RCC 7860 (cell line): ENCODE results near the gene REEP6.
"Not testable (repeated sequence)": the region's sequence is repeated elsewhere in the genome, so short reads cannot be mapped to it uniquely, and the experiment has no call there.

Experiments
- DNase-seq: peaks from one replicate; pipeline ENCODE4 v3.0.0-alpha.2; 2015; ENCODE audit warnings: low spot score
- FAIRE-seq: peaks from 2 replicates; lab custom pipeline; 2012; peaks lifted over from hg19 to GRCh38; lab: Jason Lieb, UNC

REEP6 gene

GRCh38 chr19:1522061-1522460 lies 31.1 kb downstream of the REEP6 start:
- no peak for DNase-seq
- FAIRE-seq, result no peak

- FAIRE-seq (no peak), DNase-seq (no peak)
Measured at GRCh38 chr19:1522838-1523237, 31.9 kb downstream of the REEP6 start.

GRCh38 chr19:1523412-1524286 lies 32.7 kb downstream of the REEP6 start, which contains the start of gene PLK5:
PLK5 (plus strand) TSS chr19:1524077; CDS start chr19:1526997, 2,920 bp downstream.
- DNase-seq, result no peak
- FAIRE-seq, result no peak

GRCh38 chr19:1524287-1524971 lies 33.4 kb downstream of the REEP6 start:
- DNase-seq, result no peak
- FAIRE-seq, result no peak

GRCh38 chr19:1524972-1525325 lies 34.0 kb downstream of the REEP6 start:
- no peak for FAIRE-seq
- no peak for DNase-seq

- no peak for FAIRE-seq
- DNase-seq, result no peak
Measured at GRCh38 chr19:1525343-1525742, 34.4 kb downstream of the REEP6 start.

GRCh38 chr19:1526066-1526778 lies 35.2 kb downstream of the REEP6 start:
- FAIRE-seq, result no peak
- DNase-seq, result no peak

GRCh38 chr19:1526979-1527649 lies 36.1 kb downstream of the REEP6 start:
- no peak for FAIRE-seq
- no peak for DNase-seq

- DNase-seq (no peak), FAIRE-seq (no peak)
Measured at GRCh38 chr19:1527650-1528309, 36.8 kb downstream of the REEP6 start.

- no peak for FAIRE-seq
- no peak for DNase-seq
Measured at GRCh38 chr19:1528596-1529429, 37.8 kb downstream of the REEP6 start.

- DNase-seq, result no peak
- no peak for FAIRE-seq
Measured at GRCh38 chr19:1529430-1529816, 38.4 kb downstream of the REEP6 start.

GRCh38 chr19:1530856-1531255 lies 39.9 kb downstream of the REEP6 start:
- FAIRE-seq, DNase-seq: not testable (repeated sequence)

GRCh38 chr19:1531587-1531986 lies 40.6 kb downstream of the REEP6 start:
- DNase-seq (no peak), FAIRE-seq (no peak)

- no peak for FAIRE-seq
- no peak for DNase-seq
Measured at GRCh38 chr19:1532003-1532402, 41.0 kb downstream of the REEP6 start.

- DNase-seq (no peak), FAIRE-seq (no peak)
Measured at GRCh38 chr19:1533510-1534150, 42.6 kb downstream of the REEP6 start.

- FAIRE-seq, result no peak
- no peak for DNase-seq
Measured at GRCh38 chr19:1534972-1535371, 44.0 kb downstream of the REEP6 start.

GRCh38 chr19:1535699-1536098 lies 44.7 kb downstream of the REEP6 start:
- FAIRE-seq, DNase-seq: not testable (repeated sequence)

- FAIRE-seq, result no peak
- no peak for DNase-seq
Measured at GRCh38 chr19:1538978-1539377, 48.0 kb downstream of the REEP6 start.

- FAIRE-seq, DNase-seq: not testable (repeated sequence)
Measured at GRCh38 chr19:1539749-1540148, 48.8 kb downstream of the REEP6 start.
